GM21423 (cell line): ENCODE data around the gene KHNYN.
A peak's percentile ranks its signal among the peaks of the same experiment; 100 is the strongest.
"Not testable (repeated sequence)": the region's sequence is repeated elsewhere in the genome, so short reads cannot be mapped to it uniquely, and the experiment has no call there.

Experiments used
- ATAC-seq: cut with Tn5 transposase; IDR thresholded peaks from one replicate; pipeline ENCODE4 v1.9.1; 2021; ENCODE audit warnings: mild to moderate bottlenecking, moderate library complexity; ENCODE audit not compliant: unreplicated experiment

KHNYN gene

GRCh38 chr14:24465805-24466204 is 36.1 kb downstream of the KHNYN start:
- ATAC-seq: no peak

GRCh38 chr14:24470450-24470849 is 40.7 kb downstream of the KHNYN start:
- not testable (repeated sequence) for ATAC-seq

GRCh38 chr14:24473211-24473610 is 43.5 kb downstream of the KHNYN start:
- no peak for ATAC-seq

- no peak for ATAC-seq
Measured at GRCh38 chr14:24475261-24475660, 45.5 kb downstream of the KHNYN start.

GRCh38 chr14:24479999-24480398 is 50.2 kb downstream of the KHNYN start:
- not testable (repeated sequence) for ATAC-seq

- ATAC-seq: no peak
Measured at GRCh38 chr14:24481622-24482324, 52.0 kb downstream of the KHNYN start.

GRCh38 chr14:24482699-24483303 is 53.0 kb downstream of the KHNYN start:
- ATAC-seq: peak; percentile 23

GRCh38 chr14:24483604-24484252 is 54.0 kb downstream of the KHNYN start:
- peak; percentile 54 for ATAC-seq
